Measurements from ENCODE around the gene THY1. TPM values are rescaled to one million over a fixed set of nuclear protein-coding genes. Genes with fewer than 3 reads are reported as not detected.
A peak's percentile ranks its signal among the peaks of the same experiment; 100 is the strongest.

The THY1 gene
- total and polyA plus RNA-seq, 2 of the 8 experiments (the other 6 are each of a cell fraction or from before 2014, with no cell fraction given), result 286 to 2,479 TPM

- Histone ChIP-seq H3K4ac (replicated peaks; ENCODE audit: insufficient read length, low read depth, low read length) (no peak overlapping the region), H3K27me3 (replicated peaks in 1 of 4; ENCODE audit: control insufficient read depth in 3 of 4, extremely low read depth in 1 of 4, insufficient read depth in 3 of 4, low read length in 3 of 4) (peaks cover 0 to 5% (median 2%) of the 10 kb centered on the region in 4 experiments; a peak in 3 of 7 replicates), H4K91ac (replicated peaks; ENCODE audit: insufficient read length, low read length) (no peak overlapping the region), H3K4me3 (ENCODE audit: extremely low read depth in 1 of 4, insufficient read depth in 2 of 4, low read depth in 3 of 4, low read length in 4 of 4) (no peak overlapping the region), H2BK20ac (ENCODE audit: low read length) (no peak overlapping the region), H3K9ac (replicated peaks in 1 of 4; ENCODE audit: extremely low read depth in 1 of 4, low read depth in 3 of 4, low read length in 3 of 4) (no peak overlapping the region), H3K79me1 (ENCODE audit: low read depth, low read length) (no peaks in the 10 kb centered on the region), H3K14ac (ENCODE audit: insufficient read length) (no peak overlapping the region), H2BK120ac (replicated peaks; ENCODE audit: low read depth, low read length) (no peak overlapping the region), H2BK12ac (ENCODE audit: low read depth, low read length) (no peak overlapping the region), H2AFZ (ENCODE audit: low read length) (no peak overlapping the region), H3K4me1 (replicated peaks in 1 of 4; ENCODE audit: control insufficient read depth in 3 of 4, insufficient read depth in 4 of 4, low read length in 3 of 4) (peaks cover 0 to 33% (median 19%) of the 10 kb centered on the region in 4 experiments; a peak in 6 of 7 replicates), H3K9me3 (ENCODE audit: insufficient read depth in 2 of 2, low read depth in 1 of 2, low read length in 1 of 2) (no peaks in the 10 kb centered on the region; a peak in 1 of 4 replicates), H3K56ac (replicated peaks; ENCODE audit: insufficient read length, low read depth, low read length) (no peak overlapping the region), H2AK5ac (ENCODE audit: low read depth, low read length) (0 out of 2 replicates have a peak overlapping the region, but pooled peaks have one; percentile 42), H3K4me2 (ENCODE audit: insufficient read depth in 1 of 2, low read depth in 2 of 2, low read length in 2 of 2) (no peak overlapping the region), H3K23me2 (ENCODE audit: low read depth, low read length) (no peaks in the 10 kb centered on the region), H3K27ac (ENCODE audit: low read depth, low read length) (no peak overlapping the region), H3K23ac (ENCODE audit: insufficient read length) (no peak overlapping the region), H2BK15ac (ENCODE audit: low read length) (no peak overlapping the region), H4K8ac (ENCODE audit: extremely low read depth, insufficient read depth, low read length) (no peak overlapping the region), H3K18ac (ENCODE audit: extremely low read depth, low read length) (no peak overlapping the region), H3K36me3 (ENCODE audit: control insufficient read depth in 2 of 4, insufficient read depth in 4 of 4, low read length in 3 of 4) (no peaks in the 10 kb centered on the region), H4K20me1 (replicated peaks in 1 of 2; ENCODE audit: control insufficient read depth in 1 of 2, insufficient read depth in 2 of 2, low read length in 2 of 2) (peaks cover 0 to 8% of the 10 kb centered on the region in 2 experiments), H4K5ac (ENCODE audit: insufficient read length, low read depth, low read length) (no peak overlapping the region), H3K79me2 (ENCODE audit: control insufficient read depth in 1 of 2, insufficient read depth in 2 of 2, low read length in 2 of 2) (no peaks in the 10 kb centered on the region), H2BK5ac (ENCODE audit: low read depth, low read length) (no peak overlapping the region)
- no peak for FAIRE-seq
- no peak for DNase-seq (ENCODE audit: low read depth in 1 of 2, low spot score in 2 of 2)
- ChIA-PET POLR2A (ENCODE audit: partially characterized antibody) (interaction anchor here (0.6 to 6.6 kb wide), 4 partner anchors 9 to 46 kb away, joined by 3 to 32 read pairs (median 3); no protein-coding TSS in a partner anchor), CTCF (ENCODE audit: partially characterized antibody) (interaction anchor here (0.6 to 26.3 kb wide), 13 partner anchors 11 to 387 kb away, joined by 3 to 474 read pairs (median 5); partner anchors contain the start of genes C1QTNF5, MFRP and USP2)
- TF ChIP-seq SIN3A (conservative IDR thresholded peaks at IDR 0.05 in 1 of 2, IDR thresholded peaks at IDR 0.05 in 1 of 2; ENCODE audit: low read depth in 1 of 2, low read length in 2 of 2) (no peak), POU5F1 (IDR thresholded peaks at IDR 0.05; ENCODE audit: low read depth, low read length) (no peak), SRF (IDR thresholded peaks at IDR 0.05; ENCODE audit: low read depth, low read length) (no peak), SP2 (IDR thresholded peaks at IDR 0.05; ENCODE audit: low read length) (no peak), RXRA (IDR thresholded peaks at IDR 0.05; ENCODE audit: insufficient read depth, low read depth, low read length) (no peak), ZNF274 (IDR thresholded peaks at IDR 0.05; ENCODE audit: borderline replicate concordance, extremely low read depth, low read length) (no peak), MAFK (IDR thresholded peaks at IDR 0.05; ENCODE audit: low read depth, low read length) (no peak), HDAC2 (IDR thresholded peaks at IDR 0.05; ENCODE audit: borderline replicate concordance in 1 of 2, low read depth in 2 of 2, low read length in 2 of 2) (no peak), CTBP2 (IDR thresholded peaks at IDR 0.05; ENCODE audit: borderline replicate concordance, insufficient read depth, insufficient read length, low read length) (no peak), EZH2 (IDR thresholded peaks at IDR 0.05; ENCODE audit: low read depth, low read length, severe bottlenecking) (no peak), EGR1 (IDR thresholded peaks at IDR 0.05; ENCODE audit: borderline replicate concordance, low read depth, low read length) (no peak), RBBP5 (IDR thresholded peaks at IDR 0.05; ENCODE audit: borderline replicate concordance, low read depth, low read length) (no peak)
- 83% methylated on average over 8 of the region's 8 CpGs; no CpG with 5 or more reads in 1 of the 2 experiments for WGBS, 2 experiments (ENCODE audit: extremely low coverage in 1 of 2, insufficient coverage in 1 of 2, insufficient read length in 1 of 2, insufficient replicate concordance in 2 of 2, low coverage in 1 of 2, low lambda C conversion rate in 2 of 2, missing lambda C conversion rate in 1 of 2)
Observed at GRCh38 chr11:119371067-119371601, 51.8 kb downstream of the THY1 start.
